ENCODE measurements around the gene RPS8. TPM values are rescaled to one million over a fixed set of nuclear protein-coding genes. Genes with fewer than 3 reads are reported as not detected.
A peak's percentile ranks its signal among the peaks of the same experiment; 100 is the strongest.
"Not testable (repeated sequence)": the region's sequence is repeated elsewhere in the genome, so short reads cannot be mapped to it uniquely, and the experiment has no call there.

Gene RPS8
- total RNA-seq, 1 experiment from 2014 or later, result 1,104 TPM

DNA sequence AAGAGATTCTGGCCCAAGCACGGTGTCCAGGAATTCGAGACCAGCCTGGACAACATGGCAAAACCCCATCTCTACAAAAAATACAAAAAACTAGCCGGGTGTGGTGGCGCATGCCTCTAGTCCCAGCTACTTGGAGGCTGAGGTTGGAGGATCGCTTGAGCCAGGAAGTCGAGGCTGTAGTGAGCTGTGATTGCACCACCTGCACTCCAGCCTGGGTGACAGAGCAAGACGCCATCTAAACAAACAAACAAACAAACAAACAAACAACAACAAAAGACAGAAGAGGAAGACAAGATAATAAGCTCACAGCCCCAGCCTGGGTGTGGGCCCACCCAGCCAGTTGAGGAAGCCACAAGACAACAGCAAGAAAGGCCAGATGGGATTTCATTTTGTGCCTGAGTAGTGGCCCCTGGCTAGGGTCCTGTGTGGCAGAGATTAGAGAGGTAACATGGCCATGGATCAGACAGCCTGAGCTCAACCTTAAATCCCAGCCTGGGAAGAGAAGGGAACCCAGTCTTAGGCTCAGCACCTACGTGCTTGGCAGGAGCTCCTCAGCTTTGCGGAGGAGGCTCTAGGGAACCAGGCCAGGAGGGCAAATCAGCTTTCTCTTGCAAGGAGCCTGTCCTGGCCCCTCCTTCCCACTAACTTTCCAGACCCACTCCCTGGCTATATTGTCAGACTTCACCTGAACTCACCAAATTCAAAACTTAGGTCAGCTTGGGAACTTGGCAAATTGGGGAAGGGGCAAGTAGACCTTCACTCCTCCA, 17.6 kb downstream of the RPS8 start:
- Mint-ChIP-seq H3K9me3 (ENCODE audit: low read depth, unreplicated experiment) (no peaks in the 10 kb centered on the region), H3K4me1 (ENCODE audit: low read depth, unreplicated experiment) (peaks cover 8% of the 10 kb centered on the region), H3K36me3 (ENCODE audit: insufficient read depth, unreplicated experiment) (no peaks in the 10 kb centered on the region), H3K27ac (ENCODE audit: unreplicated experiment) (no peak overlapping the region), H3K4me3 (ENCODE audit: low read depth, unreplicated experiment) (no peak overlapping the region), H3K27me3 (ENCODE audit: unreplicated experiment) (no peaks in the 10 kb centered on the region)
- no TSS peak for BruUV-seq (replicated peaks)
- intact Hi-C loops (cut with micrococcal nuclease; ENCODE audit: unreplicated experiment), result loop anchor here (5.0 kb wide), 2 partner anchors 219 to 509 kb away; partner anchors contain the start of genes HECTD3 and UROD
- TF ChIP-seq, protein P1, sequence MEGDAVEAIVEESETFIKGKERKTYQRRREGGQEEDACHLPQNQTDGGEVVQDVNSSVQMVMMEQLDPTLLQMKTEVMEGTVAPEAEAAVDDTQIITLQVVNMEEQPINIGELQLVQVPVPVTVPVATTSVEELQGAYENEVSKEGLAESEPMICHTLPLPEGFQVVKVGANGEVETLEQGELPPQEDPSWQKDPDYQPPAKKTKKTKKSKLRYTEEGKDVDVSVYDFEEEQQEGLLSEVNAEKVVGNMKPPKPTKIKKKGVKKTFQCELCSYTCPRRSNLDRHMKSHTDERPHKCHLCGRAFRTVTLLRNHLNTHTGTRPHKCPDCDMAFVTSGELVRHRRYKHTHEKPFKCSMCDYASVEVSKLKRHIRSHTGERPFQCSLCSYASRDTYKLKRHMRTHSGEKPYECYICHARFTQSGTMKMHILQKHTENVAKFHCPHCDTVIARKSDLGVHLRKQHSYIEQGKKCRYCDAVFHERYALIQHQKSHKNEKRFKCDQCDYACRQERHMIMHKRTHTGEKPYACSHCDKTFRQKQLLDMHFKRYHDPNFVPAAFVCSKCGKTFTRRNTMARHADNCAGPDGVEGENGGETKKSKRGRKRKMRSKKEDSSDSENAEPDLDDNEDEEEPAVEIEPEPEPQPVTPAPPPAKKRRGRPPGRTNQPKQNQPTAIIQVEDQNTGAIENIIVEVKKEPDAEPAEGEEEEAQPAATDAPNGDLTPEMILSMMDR (IDR thresholded peaks at IDR 0.05; ENCODE audit: unreplicated experiment), result no peak
- CTCF ChIA-PET, result interaction anchor here (0.6 to 3.3 kb wide), 4 partner anchors 50 to 511 kb away, joined by 3 to 13 read pairs (median 3); partner anchors contain the start of genes EIF2B3, HECTD3, PTCH2 and UROD
- DNase-seq, result no peak

DNA sequence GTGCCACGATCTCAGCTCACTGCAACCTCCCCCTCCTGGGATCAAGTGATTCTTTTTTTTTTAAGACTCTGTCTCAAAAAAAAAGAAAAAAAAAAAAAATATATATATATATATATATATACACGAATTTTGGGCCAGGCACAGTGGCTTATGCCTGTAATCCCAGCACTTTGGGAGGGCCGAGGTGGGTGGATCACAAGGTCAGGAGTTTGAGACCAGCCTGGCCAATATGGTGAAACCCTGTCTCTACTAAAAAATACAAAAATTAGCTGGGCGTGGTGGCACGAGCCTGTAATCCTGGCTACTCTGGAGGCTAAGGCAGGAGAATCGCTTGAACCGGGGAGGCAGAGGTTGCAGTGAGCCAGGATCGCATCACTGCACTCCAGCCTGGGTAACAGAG, 22.5 kb downstream of the RPS8 start:
- H3K9me3 Mint-ChIP-seq (ENCODE audit: low read depth, unreplicated experiment); H3K27me3 Mint-ChIP-seq (ENCODE audit: unreplicated experiment); H3K4me3 Mint-ChIP-seq (ENCODE audit: low read depth, unreplicated experiment); CTCF ChIA-PET; intact Hi-C loops (cut with micrococcal nuclease; ENCODE audit: unreplicated experiment); DNase-seq; BruUV-seq (replicated peaks); H3K27ac Mint-ChIP-seq (ENCODE audit: unreplicated experiment): not testable (repeated sequence)
- peaks cover 40% of the 10 kb centered on the region for H3K36me3 Mint-ChIP-seq (ENCODE audit: insufficient read depth, unreplicated experiment)
- H3K4me1 Mint-ChIP-seq (ENCODE audit: low read depth, unreplicated experiment), result peaks cover 24% of the 10 kb centered on the region

DNA sequence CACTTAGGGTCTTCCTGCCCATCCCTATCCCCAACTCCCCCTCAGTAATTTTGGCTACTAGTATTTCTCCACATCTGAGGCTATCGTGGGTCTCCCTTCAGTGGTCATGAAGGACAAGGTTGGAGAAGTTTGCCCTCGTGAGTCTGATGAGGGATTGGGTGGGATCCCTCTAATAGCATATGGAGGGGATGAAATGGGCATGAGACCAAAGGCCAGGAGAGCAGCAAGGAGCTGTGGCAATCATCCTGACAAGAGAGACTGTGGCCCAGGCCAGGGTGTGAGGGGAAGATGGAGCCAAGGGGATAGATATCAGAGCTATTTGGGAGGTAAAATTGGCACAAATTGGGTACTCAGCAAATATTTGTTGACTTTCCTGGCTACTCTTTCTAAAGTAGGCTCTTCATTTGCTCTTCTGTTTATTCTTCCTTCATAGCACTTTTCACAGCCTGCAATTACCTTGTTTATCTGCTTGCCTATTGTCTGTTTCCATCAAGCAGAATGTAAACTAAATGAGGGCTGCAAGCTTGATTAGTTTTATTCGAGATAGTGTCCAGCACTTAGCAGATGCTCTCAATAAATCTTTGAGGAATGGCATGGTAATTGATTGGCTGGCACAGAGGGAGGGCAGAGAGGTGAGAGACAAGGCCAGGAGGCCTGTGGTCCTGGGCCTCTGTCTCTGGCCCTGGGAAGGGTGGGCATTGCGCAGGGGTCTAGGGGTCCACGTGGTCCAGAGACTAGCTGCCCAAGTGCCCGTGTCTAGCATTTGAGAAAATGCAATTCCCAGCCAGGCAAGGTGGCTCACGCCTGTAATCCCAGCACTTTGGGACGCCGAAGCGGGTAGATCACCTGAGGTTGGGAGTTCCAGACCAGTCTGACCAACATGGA, 23.4 kb downstream of the RPS8 start:
- Mint-ChIP-seq H3K27ac (ENCODE audit: unreplicated experiment) (peak overlapping the region; percentile 85), H3K4me3 (ENCODE audit: low read depth, unreplicated experiment) (no peak overlapping the region), H3K27me3 (ENCODE audit: unreplicated experiment) (no peaks in the 10 kb centered on the region), H3K4me1 (ENCODE audit: low read depth, unreplicated experiment) (peaks cover 26% of the 10 kb centered on the region), H3K9me3 (ENCODE audit: low read depth, unreplicated experiment) (no peaks in the 10 kb centered on the region), H3K36me3 (ENCODE audit: insufficient read depth, unreplicated experiment) (peaks cover 46% of the 10 kb centered on the region)
- DNase-seq, result no peak
- intact Hi-C loops (cut with micrococcal nuclease; ENCODE audit: unreplicated experiment), result no loop called here
- BruUV-seq (replicated peaks), result no TSS peak
- CTCF ChIA-PET, result interaction anchor here (0.7 kb wide), 2 partner anchors 23 to 845 kb away, joined by 3 read pairs; no protein-coding TSS in a partner anchor
- TF ChIP-seq, protein P1 (IDR thresholded peaks at IDR 0.05; ENCODE audit: unreplicated experiment), result no peak

DNA sequence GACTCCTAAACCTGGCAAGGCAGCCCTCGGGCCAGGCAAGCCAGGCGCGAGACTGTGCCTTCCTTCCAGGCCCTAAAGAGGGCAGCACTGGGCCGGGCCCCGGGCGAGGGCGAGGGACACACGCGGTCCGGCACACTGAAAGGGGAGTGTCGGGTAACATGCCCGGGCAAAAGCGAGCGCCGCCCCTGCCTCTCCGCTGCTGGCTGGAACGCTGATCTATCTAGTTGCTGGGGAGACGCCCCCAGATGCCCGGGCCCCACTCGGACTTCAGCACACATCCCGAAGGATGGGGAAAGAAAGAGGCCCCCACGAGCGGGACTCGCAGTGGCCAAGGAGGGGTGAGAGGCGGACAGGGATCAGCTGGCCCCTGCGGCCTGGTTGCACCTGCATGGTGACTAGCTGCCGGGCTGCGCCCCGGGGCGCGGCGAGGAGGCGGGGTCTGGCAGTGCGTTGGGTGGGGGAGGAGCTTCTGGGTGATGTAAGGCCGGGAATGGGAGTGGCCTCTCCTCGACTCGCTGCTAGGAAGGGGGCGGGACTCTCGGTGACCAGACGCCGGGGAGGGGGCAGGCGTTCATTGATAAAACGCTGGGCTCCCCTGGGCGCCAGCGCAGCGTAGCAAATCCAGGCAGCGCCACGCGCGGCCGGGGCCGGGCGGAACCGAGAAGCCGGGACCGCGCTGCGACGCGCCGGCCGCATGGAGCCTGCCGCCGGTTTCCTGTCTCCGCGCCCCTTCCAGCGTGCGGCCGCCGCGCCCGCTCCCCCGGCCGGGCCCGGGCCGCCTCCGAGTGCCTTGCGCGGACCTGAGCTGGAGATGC, 24.6 kb downstream of the RPS8 start, which contains the start of gene PLK3:
TSS of gene PLK3 (plus strand) at position 608 of the 815 bp plus-strand sequence. CDS start at position 695, 87 bp downstream.
- CTCF ChIA-PET, result interaction anchor here (0.6 to 1.6 kb wide), 10 partner anchors 9 to 211 kb away, joined by 3 to 10 read pairs (median 4); partner anchors contain the start of genes BTBD19, HECTD3, PTCH2 and RPS8
- peaks cover 57% of the 10 kb centered on the region for H3K36me3 Mint-ChIP-seq (ENCODE audit: insufficient read depth, unreplicated experiment)
- BruUV-seq (replicated peaks), result no TSS peak
- H3K9me3 Mint-ChIP-seq (ENCODE audit: low read depth, unreplicated experiment), result no peaks in the 10 kb centered on the region
- intact Hi-C loops (cut with micrococcal nuclease; ENCODE audit: unreplicated experiment), result no loop called here
- peaks cover 25% of the 10 kb centered on the region for H3K4me1 Mint-ChIP-seq (ENCODE audit: low read depth, unreplicated experiment)
- TF ChIP-seq, protein P1 (IDR thresholded peaks at IDR 0.05; ENCODE audit: unreplicated experiment), result peak; percentile 78
- DNase-seq, result peak; percentile 98
- peak within 1 kb of the TSS; percentile 77 for H3K4me3 Mint-ChIP-seq (ENCODE audit: low read depth, unreplicated experiment)
- H3K27me3 Mint-ChIP-seq (ENCODE audit: unreplicated experiment), result no peaks in the 10 kb centered on the region
- peak within 1 kb of the TSS; percentile 85 for H3K27ac Mint-ChIP-seq (ENCODE audit: unreplicated experiment)
